Stimulated activated CD8-positive, alpha-beta memory T cell treated with anti-CD3 and anti-CD28 coated beads, Interleukin-4, amount 100 ng/mL, for 24 hours (primary cell): Measurements from ENCODE around the gene ADGRG1.

ENCODE experiments used
- DNase-seq: peaks from one replicate; pipeline ENCODE4 v3.0.0-alpha.2; 2020; ENCODE audit warnings: low read depth

The ADGRG1 gene

GRCh38 chr16:57635266-57636097, 7.1 kb downstream of the ADGRG1 start:
- DNase-seq: no peak

GRCh38 chr16:57636184-57636583, 7.8 kb downstream of the ADGRG1 start:
- DNase-seq: no peak

GRCh38 chr16:57637020-57637419, 8.6 kb downstream of the ADGRG1 start:
- DNase-seq: no peak

- no peak for DNase-seq
Measured at GRCh38 chr16:57637424-57637823, 9.0 kb downstream of the ADGRG1 start.

- no peak for DNase-seq
Measured at GRCh38 chr16:57637965-57638364, 9.5 kb downstream of the ADGRG1 start.

GRCh38 chr16:57638381-57638780, 10.0 kb downstream of the ADGRG1 start:
- DNase-seq: no peak

GRCh38 chr16:57639172-57639887, 10.9 kb downstream of the ADGRG1 start:
- DNase-seq: no peak

- no peak for DNase-seq
Measured at GRCh38 chr16:57640185-57640584, 11.8 kb downstream of the ADGRG1 start.

- no peak for DNase-seq
Measured at GRCh38 chr16:57640612-57641011, 12.2 kb downstream of the ADGRG1 start.

- DNase-seq: no peak
Measured at GRCh38 chr16:57642160-57643135, 14.0 kb downstream of the ADGRG1 start.

GRCh38 chr16:57643147-57643874, 14.9 kb downstream of the ADGRG1 start:
- DNase-seq: no peak

GRCh38 chr16:57643910-57644309, 15.5 kb downstream of the ADGRG1 start:
- no peak for DNase-seq

- DNase-seq: no peak
Measured at GRCh38 chr16:57644383-57645014, 16.1 kb downstream of the ADGRG1 start.

GRCh38 chr16:57645169-57645568, 16.7 kb downstream of the ADGRG1 start:
- no peak for DNase-seq

GRCh38 chr16:57645691-57646387, 17.4 kb downstream of the ADGRG1 start:
- DNase-seq: no peak

- no peak for DNase-seq
Measured at GRCh38 chr16:57646388-57647039, 18.1 kb downstream of the ADGRG1 start.

- DNase-seq: no peak
Measured at GRCh38 chr16:57647136-57647875, 18.9 kb downstream of the ADGRG1 start.

GRCh38 chr16:57648125-57648524, 19.7 kb downstream of the ADGRG1 start:
- DNase-seq: no peak
